ENCODE data around the gene GLRA1.
"Not testable (repeated sequence)": the region's sequence is repeated elsewhere in the genome, so short reads cannot be mapped to it uniquely, and the experiment has no call there.

GLRA1 gene

DNA sequence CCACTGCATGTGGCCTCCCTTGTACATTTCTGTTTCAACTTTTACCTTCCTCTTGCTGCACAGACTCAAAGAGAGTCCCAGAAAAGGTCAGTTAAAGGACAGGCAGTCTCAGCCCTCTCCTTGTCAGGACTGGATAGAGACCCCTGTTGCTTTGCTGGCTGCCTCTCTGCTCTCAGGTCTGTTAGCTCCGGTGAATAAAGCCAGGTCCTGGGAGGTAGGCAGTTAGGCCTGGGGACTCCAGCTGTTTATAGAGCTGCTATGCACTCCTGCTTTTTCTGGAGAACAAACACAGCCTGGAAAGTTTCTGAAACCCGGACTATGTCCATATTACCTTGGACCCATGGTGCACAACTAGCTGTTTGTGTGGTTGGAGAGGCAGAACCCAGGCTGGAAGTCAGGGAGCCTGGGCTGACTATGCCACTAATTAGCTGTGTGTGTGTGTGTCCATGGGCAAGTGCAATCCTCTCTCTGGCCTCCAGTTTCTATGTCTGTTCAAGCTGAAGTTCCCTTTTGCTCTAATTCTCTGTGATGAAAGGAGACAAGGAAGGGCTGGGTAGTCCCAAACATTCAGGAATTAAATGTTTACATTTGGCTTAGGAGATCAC lies 42.9 kb downstream of the GLRA1 start:
- Histone ChIP-seq H3K9ac (ENCODE audit: low read length) (no peak overlapping the region), H3K9me3 (ENCODE audit: low read length) (no peaks in the 10 kb centered on the region), H3K36me3 (ENCODE audit: insufficient read depth, low read length) (no peaks in the 10 kb centered on the region), H3K4me1 (ENCODE audit: insufficient read depth, low read length) (no peaks in the 10 kb centered on the region), H3K27ac (ENCODE audit: low read depth, low read length) (no peak overlapping the region), H3K27me3 (ENCODE audit: control insufficient read depth in 1 of 2, insufficient read depth in 2 of 2, low read length in 2 of 2) (no peaks in the 10 kb centered on the region), H3K4me3 (ENCODE audit: low read depth in 1 of 2, low read length in 2 of 2) (no peak overlapping the region)

DNA sequence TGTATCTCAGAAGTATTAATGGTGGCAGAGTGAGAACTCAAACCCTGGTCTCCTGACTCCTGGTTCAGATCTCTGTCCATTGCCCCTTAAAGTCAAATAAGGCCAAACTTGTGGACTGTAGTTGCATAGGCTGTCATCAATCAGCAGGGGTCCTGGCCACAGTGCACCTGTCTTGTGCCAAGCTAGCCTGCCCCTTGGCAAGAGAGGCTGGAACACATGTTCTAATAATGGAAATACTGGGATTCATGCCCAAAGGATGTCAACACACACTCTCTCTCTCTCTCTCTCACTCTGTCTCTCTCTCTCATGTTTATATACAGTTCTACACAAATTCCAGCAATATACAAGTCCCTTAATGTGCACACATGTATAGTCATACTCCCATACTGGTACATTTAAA lies 44.3 kb downstream of the GLRA1 start:
- Histone ChIP-seq H3K4me1 (ENCODE audit: insufficient read depth, low read length) (no peaks in the 10 kb centered on the region), H3K27me3 (ENCODE audit: control insufficient read depth in 1 of 2, insufficient read depth in 2 of 2, low read length in 2 of 2) (no peaks in the 10 kb centered on the region), H3K4me3 (ENCODE audit: low read depth in 1 of 2, low read length in 2 of 2) (no peak overlapping the region), H3K27ac (ENCODE audit: low read depth, low read length) (no peak overlapping the region), H3K9ac (ENCODE audit: low read length) (no peak overlapping the region), H3K36me3 (ENCODE audit: insufficient read depth, low read length) (no peaks in the 10 kb centered on the region), H3K9me3 (ENCODE audit: low read length) (no peaks in the 10 kb centered on the region)

DNA sequence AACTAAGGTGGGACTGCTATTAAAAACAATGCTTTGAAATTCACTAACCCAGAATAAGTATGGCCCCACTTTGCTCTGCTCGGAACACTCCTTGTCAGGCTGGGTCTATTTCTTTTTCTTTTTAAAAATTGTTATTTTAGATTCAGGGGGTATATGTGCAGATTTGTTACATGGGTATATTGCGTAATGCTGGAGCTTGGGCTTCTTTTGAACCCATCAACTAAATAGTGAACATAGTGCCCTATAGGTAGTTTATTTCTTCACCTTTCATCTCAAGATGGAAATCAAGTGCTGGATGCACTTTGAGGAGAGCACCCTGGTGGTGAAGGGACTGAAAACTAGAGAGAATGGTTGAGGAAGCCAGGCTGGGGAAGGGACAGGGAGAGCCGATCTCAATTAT lies 51.0 kb downstream of the GLRA1 start:
- Histone ChIP-seq H3K27ac (ENCODE audit: low read depth, low read length) (no peak overlapping the region), H3K9ac (ENCODE audit: low read length) (no peak overlapping the region)

DNA sequence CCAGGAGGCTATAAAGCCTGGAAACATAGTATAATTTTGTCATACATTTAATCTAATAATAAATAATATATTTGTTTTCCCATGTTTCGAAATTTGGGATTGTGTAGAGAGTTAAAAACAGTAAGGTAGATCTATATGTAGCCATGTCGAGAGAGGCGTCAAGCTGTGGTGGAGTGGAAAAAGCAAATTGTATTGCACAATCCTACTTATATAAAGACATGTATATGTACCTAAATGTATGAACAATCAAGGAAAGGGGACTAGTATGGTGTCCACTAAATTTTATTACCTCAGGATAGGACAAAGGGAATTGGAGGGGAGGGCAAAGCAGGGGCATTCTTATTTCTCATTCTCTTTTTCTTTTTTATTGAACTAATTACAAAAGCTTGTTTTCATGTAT lies 52.0 kb downstream of the GLRA1 start:
- no peaks in the 10 kb centered on the region for H3K4me1 ChIP-seq (ENCODE audit: insufficient read depth, low read length)
- H3K9ac ChIP-seq (ENCODE audit: low read length): no peak overlapping the region
- H3K9me3 ChIP-seq (ENCODE audit: low read length): no peaks in the 10 kb centered on the region
- H3K27ac ChIP-seq (ENCODE audit: low read depth, low read length): no peak overlapping the region
- no peaks in the 10 kb centered on the region for H3K27me3 ChIP-seq (ENCODE audit: control insufficient read depth in 1 of 2, insufficient read depth in 2 of 2, low read length in 2 of 2)
- no peaks in the 10 kb centered on the region for H3K36me3 ChIP-seq (ENCODE audit: insufficient read depth, low read length)
- H3K4me3 ChIP-seq (ENCODE audit: low read depth in 1 of 2, low read length in 2 of 2): no peak overlapping the region

More for the DNA sequence above, 51.0 kb downstream of the GLRA1 start:
- H3K4me3 ChIP-seq (ENCODE audit: low read depth in 1 of 2, low read length in 2 of 2): no peak overlapping the region
- H3K36me3 ChIP-seq (ENCODE audit: insufficient read depth, low read length): no peaks in the 10 kb centered on the region
- no peaks in the 10 kb centered on the region for H3K27me3 ChIP-seq (ENCODE audit: control insufficient read depth in 1 of 2, insufficient read depth in 2 of 2, low read length in 2 of 2)
- H3K4me1 ChIP-seq (ENCODE audit: insufficient read depth, low read length): no peaks in the 10 kb centered on the region
- H3K9me3 ChIP-seq (ENCODE audit: low read length): no peaks in the 10 kb centered on the region

DNA sequence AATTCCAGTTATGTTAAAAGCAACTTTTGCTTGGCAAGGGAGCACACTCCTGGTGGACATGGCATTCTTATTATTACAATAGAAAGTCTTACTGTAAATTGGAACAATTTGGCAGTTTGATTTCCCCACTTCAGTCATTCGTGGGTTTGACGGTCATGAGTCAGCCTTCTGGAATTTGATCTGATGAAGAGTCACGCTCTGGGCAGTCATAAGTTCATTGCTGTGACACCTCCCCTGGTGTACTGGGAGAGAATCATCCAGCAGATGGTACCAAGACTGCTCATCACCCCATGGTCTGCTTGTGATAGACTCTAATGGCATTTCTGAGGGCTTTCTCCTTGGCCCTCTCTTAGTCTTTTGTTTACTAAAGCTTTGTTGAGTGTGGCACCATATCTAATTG lies 53.8 kb downstream of the GLRA1 start:
- no peak overlapping the region for H3K9ac ChIP-seq (ENCODE audit: low read length)
- no peak overlapping the region for H3K4me3 ChIP-seq (ENCODE audit: low read depth in 1 of 2, low read length in 2 of 2)
- no peaks in the 10 kb centered on the region for H3K27me3 ChIP-seq (ENCODE audit: control insufficient read depth in 1 of 2, insufficient read depth in 2 of 2, low read length in 2 of 2)
- no peaks in the 10 kb centered on the region for H3K36me3 ChIP-seq (ENCODE audit: insufficient read depth, low read length)
- H3K4me1 ChIP-seq (ENCODE audit: insufficient read depth, low read length): no peaks in the 10 kb centered on the region
- H3K9me3 ChIP-seq (ENCODE audit: low read length): no peaks in the 10 kb centered on the region
- no peak overlapping the region for H3K27ac ChIP-seq (ENCODE audit: low read depth, low read length)

DNA sequence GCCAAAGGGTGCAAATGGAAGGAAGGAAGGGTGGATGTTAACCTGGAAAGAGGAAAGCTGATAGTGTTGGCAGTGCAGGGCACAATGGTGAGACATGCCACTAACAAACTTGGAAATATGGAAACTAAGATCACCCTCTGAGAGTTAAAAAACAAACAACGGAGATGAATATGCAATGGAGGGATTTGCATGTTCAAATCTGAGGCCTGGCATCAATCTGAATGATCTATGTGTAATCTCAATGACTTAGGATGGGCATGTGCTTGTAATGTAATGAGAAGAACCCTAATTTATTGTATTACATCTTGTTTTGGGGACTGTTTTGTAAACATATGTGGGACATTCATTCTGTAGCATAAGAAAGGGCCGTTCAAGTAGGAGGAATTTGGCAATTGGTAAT lies 54.4 kb downstream of the GLRA1 start:
- no peak overlapping the region for H3K27ac ChIP-seq (ENCODE audit: low read depth, low read length)
- H3K27me3 ChIP-seq (ENCODE audit: control insufficient read depth in 1 of 2, insufficient read depth in 2 of 2, low read length in 2 of 2): no peaks in the 10 kb centered on the region
- H3K9me3 ChIP-seq (ENCODE audit: low read length): no peaks in the 10 kb centered on the region
- H3K4me1 ChIP-seq (ENCODE audit: insufficient read depth, low read length): no peaks in the 10 kb centered on the region
- H3K4me3 ChIP-seq (ENCODE audit: low read depth in 1 of 2, low read length in 2 of 2): no peak overlapping the region
- H3K36me3 ChIP-seq (ENCODE audit: insufficient read depth, low read length): no peaks in the 10 kb centered on the region
- H3K9ac ChIP-seq (ENCODE audit: low read length): no peak overlapping the region

DNA sequence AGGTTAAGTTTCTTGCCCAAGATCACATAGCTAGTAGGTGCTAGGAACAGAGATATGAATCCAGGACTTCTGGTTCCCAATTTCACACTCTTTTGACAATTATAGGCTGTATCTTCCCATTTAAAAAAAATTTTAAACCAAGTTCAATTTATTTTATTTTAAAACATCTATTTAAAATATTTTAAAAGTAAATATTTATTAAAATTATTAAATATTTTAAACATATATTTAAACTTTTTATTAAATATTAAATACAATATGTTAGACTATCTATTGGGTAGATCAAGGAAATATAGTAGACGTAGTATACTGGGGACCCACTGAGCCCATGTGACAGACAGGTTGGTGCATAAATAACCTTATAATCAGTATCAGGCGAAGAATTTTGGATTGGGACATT lies 54.8 kb downstream of the GLRA1 start:
- Histone ChIP-seq H3K9ac (ENCODE audit: low read length) (no peak overlapping the region), H3K4me3 (ENCODE audit: low read depth in 1 of 2, low read length in 2 of 2) (no peak overlapping the region), H3K27ac (ENCODE audit: low read depth, low read length) (no peak overlapping the region), H3K4me1 (ENCODE audit: insufficient read depth, low read length) (no peaks in the 10 kb centered on the region), H3K9me3 (ENCODE audit: low read length) (no peaks in the 10 kb centered on the region), H3K36me3 (ENCODE audit: insufficient read depth, low read length) (no peaks in the 10 kb centered on the region), H3K27me3 (ENCODE audit: control insufficient read depth in 1 of 2, insufficient read depth in 2 of 2, low read length in 2 of 2) (no peaks in the 10 kb centered on the region)

DNA sequence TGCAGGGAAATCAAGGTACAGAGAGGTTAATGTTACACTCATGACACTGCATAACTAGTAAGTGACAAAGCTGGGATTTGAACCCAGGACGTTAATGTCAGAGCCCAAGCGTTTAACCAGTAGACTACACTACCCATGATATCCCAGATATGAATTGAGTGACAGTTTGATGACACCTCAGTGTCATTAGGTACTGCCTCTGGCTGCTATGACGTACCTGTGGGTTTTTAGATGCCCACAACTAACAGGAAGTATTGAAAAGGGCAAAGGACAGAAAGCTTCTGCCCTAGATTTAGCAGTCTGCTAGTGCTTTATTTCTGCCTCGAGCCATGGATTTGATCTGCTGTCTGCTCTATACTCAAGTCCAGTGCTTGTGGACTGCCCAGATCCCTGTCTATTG lies 56.2 kb downstream of the GLRA1 start:
- Histone ChIP-seq H3K4me1 (ENCODE audit: insufficient read depth, low read length) (no peaks in the 10 kb centered on the region), H3K36me3 (ENCODE audit: insufficient read depth, low read length) (no peaks in the 10 kb centered on the region), H3K9me3 (ENCODE audit: low read length) (no peaks in the 10 kb centered on the region), H3K9ac (ENCODE audit: low read length) (no peak overlapping the region), H3K27me3 (ENCODE audit: control insufficient read depth in 1 of 2, insufficient read depth in 2 of 2, low read length in 2 of 2) (no peaks in the 10 kb centered on the region), H3K4me3 (ENCODE audit: low read depth in 1 of 2, low read length in 2 of 2) (no peak overlapping the region), H3K27ac (ENCODE audit: low read depth, low read length) (no peak overlapping the region)

DNA sequence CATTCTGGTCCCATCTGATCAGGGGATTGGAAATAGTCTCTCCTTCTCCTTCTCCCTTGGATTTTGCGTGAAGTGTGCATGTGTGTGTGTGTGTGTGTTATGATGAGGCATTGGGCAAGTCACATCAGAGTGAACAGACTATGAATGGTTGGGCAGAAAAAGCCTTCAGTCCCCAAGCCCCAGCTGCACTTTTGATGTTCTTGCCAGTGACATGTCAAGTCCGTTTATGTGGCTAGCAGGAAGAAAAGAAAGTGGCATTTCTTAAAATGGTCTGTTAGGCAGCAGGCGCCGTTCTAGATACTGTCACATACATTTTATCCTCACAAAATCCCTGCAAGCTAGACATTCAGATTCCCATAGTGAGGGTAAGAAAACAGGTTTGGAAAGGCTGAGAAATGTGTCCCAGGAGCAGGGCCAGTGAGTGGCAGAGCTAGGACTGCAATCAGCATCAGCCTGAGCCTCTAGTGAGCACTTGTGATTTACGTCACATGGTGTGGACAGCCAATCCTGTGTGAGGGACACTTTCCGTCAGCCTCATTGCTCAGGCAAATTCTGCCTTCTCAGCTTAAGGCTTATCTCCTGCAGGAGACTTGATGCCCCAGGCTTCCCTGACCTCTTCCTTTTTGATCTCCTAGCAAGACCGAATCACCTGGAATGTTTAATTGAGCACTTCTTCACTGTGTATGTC lies 60.4 kb downstream of the GLRA1 start:
- Histone ChIP-seq H3K27me3 (ENCODE audit: control insufficient read depth in 1 of 2, insufficient read depth in 2 of 2, low read length in 2 of 2) (no peaks in the 10 kb centered on the region), H3K36me3 (ENCODE audit: insufficient read depth, low read length) (no peaks in the 10 kb centered on the region), H3K9ac (ENCODE audit: low read length) (no peak overlapping the region), H3K27ac (ENCODE audit: low read depth, low read length) (no peak overlapping the region), H3K4me3 (ENCODE audit: low read depth in 1 of 2, low read length in 2 of 2) (no peak overlapping the region), H3K9me3 (ENCODE audit: low read length) (no peaks in the 10 kb centered on the region), H3K4me1 (ENCODE audit: insufficient read depth, low read length) (no peaks in the 10 kb centered on the region)

DNA sequence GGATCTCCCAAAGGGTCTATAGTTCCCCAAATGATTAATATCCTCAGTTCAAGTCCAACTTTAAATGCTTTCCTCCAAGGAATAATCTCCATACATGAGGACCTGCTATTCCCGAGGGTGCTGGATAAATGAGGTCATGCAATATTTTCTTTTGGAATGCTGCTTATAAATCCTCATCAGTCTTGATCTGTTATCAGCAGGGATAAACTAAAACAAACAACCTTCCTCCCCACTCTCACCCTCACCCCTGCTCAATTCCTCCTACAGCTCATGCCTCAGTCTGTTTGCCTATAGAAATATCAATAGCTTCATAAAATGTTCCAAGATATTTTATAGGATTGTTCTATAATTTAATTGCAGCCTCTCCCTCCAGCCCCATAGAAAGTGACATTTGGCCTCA lies 61.1 kb downstream of the GLRA1 start:
- Histone ChIP-seq H3K27ac (ENCODE audit: low read depth, low read length) (no peak overlapping the region), H3K36me3 (ENCODE audit: insufficient read depth, low read length) (no peaks in the 10 kb centered on the region), H3K27me3 (ENCODE audit: control insufficient read depth in 1 of 2, insufficient read depth in 2 of 2, low read length in 2 of 2) (no peaks in the 10 kb centered on the region), H3K4me3 (ENCODE audit: low read depth in 1 of 2, low read length in 2 of 2) (no peak overlapping the region), H3K9me3 (ENCODE audit: low read length) (no peaks in the 10 kb centered on the region), H3K4me1 (ENCODE audit: insufficient read depth, low read length) (no peaks in the 10 kb centered on the region), H3K9ac (ENCODE audit: low read length) (no peak overlapping the region)

DNA sequence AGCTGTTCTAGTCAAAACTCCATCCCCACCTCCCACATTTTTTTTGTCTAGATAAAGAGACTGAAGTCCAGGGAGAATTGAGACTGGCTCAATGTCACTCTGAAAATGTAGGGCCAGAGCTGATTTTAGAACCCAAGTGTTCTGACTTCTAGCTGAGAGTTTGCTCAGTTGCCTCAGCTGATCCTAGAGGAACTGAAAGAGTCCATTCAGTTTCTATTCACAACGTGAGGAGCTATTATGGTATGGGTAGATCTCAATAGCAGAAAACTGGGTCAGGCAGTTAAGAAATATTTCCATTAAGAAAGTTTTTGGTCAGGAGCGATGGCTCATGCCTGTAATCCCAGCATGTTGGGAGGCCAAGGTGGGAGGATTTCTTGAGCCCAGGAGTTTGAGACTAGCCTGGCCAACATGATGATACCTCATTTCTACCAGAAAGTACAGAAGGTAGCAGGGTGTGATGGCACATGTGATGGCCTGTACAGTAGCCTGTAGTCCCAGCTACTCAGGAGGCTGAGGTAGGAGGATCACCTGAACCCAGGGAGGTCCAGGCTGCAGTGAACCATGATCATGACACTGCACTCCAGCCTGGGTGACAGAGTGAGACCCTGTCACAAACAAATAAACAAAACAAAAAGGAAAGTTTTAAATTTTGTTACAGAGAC lies 61.7 kb downstream of the GLRA1 start:
- Histone ChIP-seq H3K4me3 (ENCODE audit: low read depth in 1 of 2, low read length in 2 of 2) (no peak overlapping the region), H3K27me3 (ENCODE audit: control insufficient read depth in 1 of 2, insufficient read depth in 2 of 2, low read length in 2 of 2) (no peaks in the 10 kb centered on the region)

DNA sequence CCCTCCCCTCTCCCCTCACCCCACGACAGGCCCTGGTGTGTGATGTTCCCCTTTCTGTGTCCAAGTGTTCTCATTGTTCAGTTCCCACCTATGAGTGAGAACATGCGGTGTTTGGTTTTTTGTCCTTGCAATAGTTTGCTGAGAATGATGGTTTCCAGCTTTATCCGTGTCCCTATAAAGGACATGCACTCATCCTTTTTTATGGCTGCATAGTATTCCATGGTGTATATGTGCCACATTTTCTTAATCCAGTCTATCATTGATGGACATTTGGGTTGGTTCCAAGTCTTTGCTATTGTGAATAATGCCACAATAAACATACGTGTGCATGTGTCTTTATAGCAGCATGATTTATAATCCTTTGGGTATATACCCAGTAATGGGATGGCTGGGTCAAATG lies 63.8 kb downstream of the GLRA1 start:
- H3K4me1 ChIP-seq (ENCODE audit: insufficient read depth, low read length); H3K36me3 ChIP-seq (ENCODE audit: insufficient read depth, low read length); H3K27me3 ChIP-seq (ENCODE audit: control insufficient read depth in 1 of 2, insufficient read depth in 2 of 2, low read length in 2 of 2); H3K9me3 ChIP-seq (ENCODE audit: low read length); H3K27ac ChIP-seq (ENCODE audit: low read depth, low read length); H3K4me3 ChIP-seq (ENCODE audit: low read depth in 1 of 2, low read length in 2 of 2); H3K9ac ChIP-seq (ENCODE audit: low read length): not testable (repeated sequence)

More for the DNA sequence above, 61.7 kb downstream of the GLRA1 start:
- Histone ChIP-seq H3K9ac (ENCODE audit: low read length) (no peak overlapping the region), H3K27ac (ENCODE audit: low read depth, low read length) (no peak overlapping the region), H3K36me3 (ENCODE audit: insufficient read depth, low read length) (no peaks in the 10 kb centered on the region), H3K9me3 (ENCODE audit: low read length) (no peaks in the 10 kb centered on the region), H3K4me1 (ENCODE audit: insufficient read depth, low read length) (no peaks in the 10 kb centered on the region)
